A549 (cell line): Measurements from ENCODE around the gene SPDL1.

Experiments used
- GATA3 ChIP-seq: IDR thresholded peaks from 2 replicates; pipeline ENCODE4 v1.6.1; 2012; ENCODE audit warnings: borderline replicate concordance
- HOXB5 ChIP-seq: fragments of 250-450 bp; sonication (Bioruptor Pico); IDR thresholded peaks from 2 replicates; pipeline ENCODE4 v1.5.0; 2020; ENCODE audit warnings: mild to moderate bottlenecking, moderate library complexity
- NR3C1 ChIP-seq: fragments of >200 bp; sonication (Bioruptor Twin); formaldehyde crosslinking; IDR thresholded peaks from 3 replicates; pipeline ENCODE4 v1.6.1; 2017
- POLR2A ChIP-seq: IDR thresholded peaks from 2 replicates; pipeline ENCODE4 v1.6.1; 2012; ENCODE audit warnings: mild to moderate bottlenecking, low read length
- POLR2AphosphoS2 ChIP-seq: conservative IDR thresholded peaks from 2 replicates; pipeline ENCODE4 v1.6.1; 2012; ENCODE audit warnings: low read length, improper control_type of control experiment, inconsistent platforms
- RAD21 ChIP-seq, 2 experiments: fragments of >200 bp in 1 of 2; sonication (Bioruptor Twin) in 1 of 2; formaldehyde crosslinking in 1 of 2; IDR thresholded peaks in 1 of 2; conservative IDR thresholded peaks in 1 of 2; 2 replicates in 1 of 2; 3 replicates in 1 of 2; pipeline ENCODE4 v1.6.1; 2012 to 2018; ENCODE audit warnings: inconsistent platforms in 1 of 2
- RCOR1 ChIP-seq: fragments of 150-350 bp; IDR thresholded peaks from 2 replicates; pipeline ENCODE4 v1.6.1; 2014; ENCODE audit warnings: antibody characterized with exemption, low read length, low read depth
- TF ChIP-seq, protein P1 (sequence below): fragments of >200 bp; sonication (Bioruptor Twin); formaldehyde crosslinking; IDR thresholded peaks from 3 replicates; pipeline ENCODE4 v1.5.1; 2016
- TF ChIP-seq, protein P2 (sequence below): fragments of 250-450 bp; sonication (Bioruptor Pico); IDR thresholded peaks from 2 replicates; pipeline ENCODE4 v1.5.0; 2021; ENCODE audit warnings: mild to moderate bottlenecking, moderate library complexity, borderline replicate concordance
- TF ChIP-seq, protein P3 (sequence below): IDR thresholded peaks from 2 replicates; pipeline ENCODE4 v1.6.1; 2012

DNA sequence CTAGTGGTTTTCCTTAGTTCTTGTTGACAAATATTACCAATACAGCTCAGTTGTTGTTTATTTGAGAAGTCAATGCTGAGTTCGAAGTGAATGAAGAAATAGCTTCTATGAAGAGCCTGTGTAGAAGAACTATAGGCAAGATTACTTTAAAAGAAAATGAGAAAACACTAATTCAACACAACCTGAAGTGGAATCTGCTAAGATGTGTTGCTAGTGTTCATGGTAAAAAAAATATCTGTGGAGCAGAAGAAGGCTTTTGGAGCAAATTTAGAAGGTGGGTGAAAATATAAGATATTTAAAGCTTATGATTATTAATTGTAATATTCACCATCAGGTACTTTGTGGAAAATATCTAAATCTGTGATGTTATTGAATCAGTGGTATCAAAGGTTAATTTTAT lies 51.0 kb downstream of the SPDL1 start:
- TF ChIP-seq, protein P1, sequence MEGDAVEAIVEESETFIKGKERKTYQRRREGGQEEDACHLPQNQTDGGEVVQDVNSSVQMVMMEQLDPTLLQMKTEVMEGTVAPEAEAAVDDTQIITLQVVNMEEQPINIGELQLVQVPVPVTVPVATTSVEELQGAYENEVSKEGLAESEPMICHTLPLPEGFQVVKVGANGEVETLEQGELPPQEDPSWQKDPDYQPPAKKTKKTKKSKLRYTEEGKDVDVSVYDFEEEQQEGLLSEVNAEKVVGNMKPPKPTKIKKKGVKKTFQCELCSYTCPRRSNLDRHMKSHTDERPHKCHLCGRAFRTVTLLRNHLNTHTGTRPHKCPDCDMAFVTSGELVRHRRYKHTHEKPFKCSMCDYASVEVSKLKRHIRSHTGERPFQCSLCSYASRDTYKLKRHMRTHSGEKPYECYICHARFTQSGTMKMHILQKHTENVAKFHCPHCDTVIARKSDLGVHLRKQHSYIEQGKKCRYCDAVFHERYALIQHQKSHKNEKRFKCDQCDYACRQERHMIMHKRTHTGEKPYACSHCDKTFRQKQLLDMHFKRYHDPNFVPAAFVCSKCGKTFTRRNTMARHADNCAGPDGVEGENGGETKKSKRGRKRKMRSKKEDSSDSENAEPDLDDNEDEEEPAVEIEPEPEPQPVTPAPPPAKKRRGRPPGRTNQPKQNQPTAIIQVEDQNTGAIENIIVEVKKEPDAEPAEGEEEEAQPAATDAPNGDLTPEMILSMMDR, result no peak
- TF ChIP-seq NR3C1 (no peak), POLR2A (no peak), POLR2AphosphoS2 (no peak), GATA3 (no peak), RCOR1 (no peak), HOXB5 (CRISPR knock-in tag) (no peak), RAD21 (conservative IDR thresholded peaks at IDR 0.05 in 1 of 2, IDR thresholded peaks at IDR 0.05 in 1 of 2) (no peak)
- TF ChIP-seq, protein P2, sequence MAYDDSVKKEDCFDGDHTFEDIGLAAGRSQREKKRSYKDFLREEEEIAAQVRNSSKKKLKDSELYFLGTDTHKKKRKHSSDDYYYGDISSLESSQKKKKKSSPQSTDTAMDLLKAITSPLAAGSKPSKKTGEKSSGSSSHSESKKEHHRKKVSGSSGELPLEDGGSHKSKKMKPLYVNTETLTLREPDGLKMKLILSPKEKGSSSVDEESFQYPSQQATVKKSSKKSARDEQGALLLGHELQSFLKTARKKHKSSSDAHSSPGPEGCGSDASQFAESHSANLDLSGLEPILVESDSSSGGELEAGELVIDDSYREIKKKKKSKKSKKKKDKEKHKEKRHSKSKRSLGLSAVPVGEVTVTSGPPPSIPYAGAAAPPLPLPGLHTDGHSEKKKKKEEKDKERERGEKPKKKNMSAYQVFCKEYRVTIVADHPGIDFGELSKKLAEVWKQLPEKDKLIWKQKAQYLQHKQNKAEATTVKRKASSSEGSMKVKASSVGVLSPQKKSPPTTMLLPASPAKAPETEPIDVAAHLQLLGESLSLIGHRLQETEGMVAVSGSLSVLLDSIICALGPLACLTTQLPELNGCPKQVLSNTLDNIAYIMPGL (CRISPR knock-in tag), result no peak
- TF ChIP-seq, protein P3, sequence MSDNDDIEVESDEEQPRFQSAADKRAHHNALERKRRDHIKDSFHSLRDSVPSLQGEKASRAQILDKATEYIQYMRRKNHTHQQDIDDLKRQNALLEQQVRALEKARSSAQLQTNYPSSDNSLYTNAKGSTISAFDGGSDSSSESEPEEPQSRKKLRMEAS, result no peak
